Spinal cord (tissue), 10 donors: ENCODE measurements around the gene PADI3. TPM values are rescaled to one million over a fixed set of nuclear protein-coding genes. Genes with fewer than 3 reads are reported as not detected.
A peak's percentile ranks its signal among the peaks of the same experiment; 100 is the strongest.

Experiments
- DNase-seq, 6 donors: peaks; one replicate each; pipeline versions ENCODE4 v3.0.0 to v3.0.0-alpha.2; 2013 to 2015; ENCODE audit warnings: low spot score in 6 of 6, low read depth in 4 of 6
- H3K27ac ChIP-seq: one replicate; pipeline ENCODE4 v1.5.1; 2013; ENCODE audit warnings: low read depth, low read length, control low read depth
- H3K27me3 ChIP-seq: one replicate; pipeline ENCODE4 v1.6.1; 2013; ENCODE audit warnings: low read length; ENCODE audit not compliant: control insufficient read depth, insufficient read depth
- H3K36me3 ChIP-seq: one replicate; pipeline ENCODE4 v1.6.1; 2013; ENCODE audit warnings: low read length; ENCODE audit not compliant: control insufficient read depth, insufficient read depth
- H3K4me1 ChIP-seq: one replicate; pipeline ENCODE4 v1.6.1; 2013; ENCODE audit warnings: low read length; ENCODE audit not compliant: control insufficient read depth, insufficient read depth
- H3K4me3 ChIP-seq: one replicate; pipeline ENCODE4 v1.5.1; 2013; ENCODE audit warnings: low read depth, low read length, control low read depth
- H3K9me3 ChIP-seq: one replicate; pipeline ENCODE4 v1.6.1; 2013; ENCODE audit warnings: low read length; ENCODE audit not compliant: control insufficient read depth, insufficient read depth
- WGBS: methylation state at CpG from one replicate; pipeline ENCODE4 v1.1.5; 2013; ENCODE audit warnings: missing lambda C conversion rate; ENCODE audit not compliant: insufficient coverage; 5-methylcytosine and 5-hydroxymethylcytosine counted together
- polyA plus RNA-seq, 2 donors: library from polyadenylated mRNA; unstranded; fragments of 120-200 nt; gene quantifications; one replicate each; pipeline ENCODE4 v1.2.1, GENCODE V29; 2013; ENCODE audit not compliant: insufficient read length in 2 of 2
- total RNA-seq, 2 donors: library from RNA; depleted of rRNA in 1 of 2; stranded (reverse); fragments of 120-200 nt in 1 of 2; fragments of >200 nt in 1 of 2; gene quantifications; one replicate each; pipeline versions ENCODE4 v1.2.3 to v1.2.4, GENCODE V29; 2013 to 2014
- donor health status: healthy.

PADI3 gene
- total and polyA plus RNA-seq, 4 donors: not detected

- H3K4me1 ChIP-seq: no peaks in the 10 kb centered on the region
- no peak overlapping the region for H3K27ac ChIP-seq
- H3K36me3 ChIP-seq: no peaks in the 10 kb centered on the region
- H3K4me3 ChIP-seq: no peak overlapping the region
- H3K9me3 ChIP-seq: no peaks in the 10 kb centered on the region
- WGBS: 100% methylated on average over 2 of the region's 3 CpGs
- no peaks in the 10 kb centered on the region for H3K27me3 ChIP-seq
- DNase-seq: no peak
Measured at GRCh38 chr1:17290553-17290952, 41.7 kb downstream of the PADI3 start.

- no CpG with 5 or more reads among the region's 7 CpGs for whole genome bisulfite sequencing
- no peak overlapping the region for H3K4me3 ChIP-seq
- no peaks in the 10 kb centered on the region for H3K36me3 ChIP-seq
- no peaks in the 10 kb centered on the region for H3K27me3 ChIP-seq
- H3K9me3 ChIP-seq: no peaks in the 10 kb centered on the region
- H3K27ac ChIP-seq: no peak overlapping the region
- no peaks in the 10 kb centered on the region for H3K4me1 ChIP-seq
- no peak for DNase-seq
Measured at GRCh38 chr1:17292299-17293160, 43.6 kb downstream of the PADI3 start.

- 71% methylated on average over 4 of the region's 14 CpGs for WGBS
- Histone ChIP-seq H3K4me1 (no peaks in the 10 kb centered on the region), H3K9me3 (no peaks in the 10 kb centered on the region), H3K4me3 (no peak overlapping the region), H3K27ac (no peak overlapping the region), H3K27me3 (no peaks in the 10 kb centered on the region), H3K36me3 (no peaks in the 10 kb centered on the region)
- DNase-seq: no peak
Measured at GRCh38 chr1:17293681-17294425, 45.0 kb downstream of the PADI3 start.

GRCh38 chr1:17295292-17295691, 46.4 kb downstream of the PADI3 start:
- no peaks in the 10 kb centered on the region for H3K4me1 ChIP-seq
- DNase-seq: no peak
- no peaks in the 10 kb centered on the region for H3K9me3 ChIP-seq
- H3K27me3 ChIP-seq: no peaks in the 10 kb centered on the region
- H3K36me3 ChIP-seq: no peaks in the 10 kb centered on the region
- WGBS: 52% methylated on average over 4 of the region's 4 CpGs
- no peak overlapping the region for H3K4me3 ChIP-seq
- no peak overlapping the region for H3K27ac ChIP-seq

GRCh38 chr1:17296086-17296485, 47.2 kb downstream of the PADI3 start:
- H3K4me3 ChIP-seq: no peak overlapping the region
- no peaks in the 10 kb centered on the region for H3K4me1 ChIP-seq
- H3K36me3 ChIP-seq: no peaks in the 10 kb centered on the region
- H3K27ac ChIP-seq: no peak overlapping the region
- no peaks in the 10 kb centered on the region for H3K9me3 ChIP-seq
- 85% methylated on average over 5 of the region's 5 CpGs for whole genome bisulfite sequencing
- H3K27me3 ChIP-seq: no peaks in the 10 kb centered on the region
- DNase-seq: no peak

- 93% methylated on average over 2 of the region's 7 CpGs for WGBS
- Histone ChIP-seq H3K4me3 (no peak overlapping the region), H3K27ac (no peak overlapping the region), H3K9me3 (peaks cover 3% of the 10 kb centered on the region), H3K27me3 (no peaks in the 10 kb centered on the region), H3K36me3 (no peaks in the 10 kb centered on the region), H3K4me1 (no peaks in the 10 kb centered on the region)
- DNase-seq: no peak
Measured at GRCh38 chr1:17297991-17298390, 49.1 kb downstream of the PADI3 start.

GRCh38 chr1:17301767-17302166, 52.9 kb downstream of the PADI3 start:
- peaks cover 3% of the 10 kb centered on the region for H3K9me3 ChIP-seq
- WGBS: 90% methylated on average over 5 of the region's 5 CpGs
- no peaks in the 10 kb centered on the region for H3K27me3 ChIP-seq
- no peak for DNase-seq
- H3K4me3 ChIP-seq: no peak overlapping the region
- no peaks in the 10 kb centered on the region for H3K36me3 ChIP-seq
- peaks cover 4% of the 10 kb centered on the region for H3K4me1 ChIP-seq
- H3K27ac ChIP-seq: no peak overlapping the region

- peak in 1 of 6 donors; percentile 12 for DNase-seq
- 57% methylated on average over 6 of the region's 6 CpGs for WGBS
- H3K36me3 ChIP-seq: no peaks in the 10 kb centered on the region
- no peaks in the 10 kb centered on the region for H3K27me3 ChIP-seq
- no peak overlapping the region for H3K27ac ChIP-seq
- peaks cover 4% of the 10 kb centered on the region for H3K4me1 ChIP-seq
- H3K9me3 ChIP-seq: peaks cover 3% of the 10 kb centered on the region
- H3K4me3 ChIP-seq: no peak overlapping the region
Measured at GRCh38 chr1:17304151-17304825, 55.4 kb downstream of the PADI3 start.

- no peak overlapping the region for H3K4me3 ChIP-seq
- peaks cover 3% of the 10 kb centered on the region for H3K9me3 ChIP-seq
- H3K36me3 ChIP-seq: no peaks in the 10 kb centered on the region
- no peak for DNase-seq
- peaks cover 9% of the 10 kb centered on the region for H3K4me1 ChIP-seq
- no peaks in the 10 kb centered on the region for H3K27me3 ChIP-seq
- 82% methylated on average over 4 of the region's 6 CpGs for WGBS
- no peak overlapping the region for H3K27ac ChIP-seq
Measured at GRCh38 chr1:17304826-17305175, 55.9 kb downstream of the PADI3 start.
